Mesodermal cell (in vitro differentiated cells): ENCODE results near the gene CCDC74A.

Source experiments
- H3K27ac ChIP-seq: 2 replicates; pipeline ENCODE4 v1.7.0; 2013; ENCODE audit warnings: mild to moderate bottlenecking, low read depth, low read length, moderate library complexity; ENCODE audit not compliant: severe bottlenecking
- H3K36me3 ChIP-seq: 2 replicates; pipeline ENCODE4 v1.7.1; 2013; ENCODE audit warnings: mild to moderate bottlenecking, low read length, moderate library complexity; ENCODE audit not compliant: control insufficient read depth, insufficient read depth
- H3K4me1 ChIP-seq: one replicate; pipeline ENCODE4 v1.7.1; 2013; ENCODE audit warnings: mild to moderate bottlenecking, low read length; ENCODE audit not compliant: insufficient read depth, control insufficient read depth, poor library complexity, severe bottlenecking
- H3K4me3 ChIP-seq: 2 replicates; pipeline ENCODE4 v1.7.0; 2013; ENCODE audit warnings: low read length, control low read depth, mild to moderate bottlenecking; ENCODE audit not compliant: insufficient read depth, poor library complexity, severe bottlenecking; ENCODE audit errors: extremely low read depth
- H3K9me3 ChIP-seq: 2 replicates; pipeline ENCODE4 v1.7.1; 2013; ENCODE audit warnings: mild to moderate bottlenecking, low read length, moderate library complexity; ENCODE audit not compliant: control insufficient read depth
- WGBS, 2 experiments: methylation state at CpG; one replicate each; pipeline ENCODE4 v1.1.5; 2013; ENCODE audit warnings: missing lambda C conversion rate in 2 of 2; ENCODE audit not compliant: insufficient coverage in 2 of 2; 5-methylcytosine and 5-hydroxymethylcytosine counted together

The CCDC74A gene

GRCh38 chr2:131572175-131572574 is 44.5 kb downstream of the CCDC74A start:
- Histone ChIP-seq H3K4me1 (no peaks in the 10 kb centered on the region), H3K27ac (no peak overlapping the region), H3K36me3 (no peaks in the 10 kb centered on the region), H3K4me3 (no peak overlapping the region), H3K9me3 (no peaks in the 10 kb centered on the region)
- no CpG with 5 or more reads among the region's 1 CpG for WGBS, 2 experiments

- Histone ChIP-seq H3K4me1 (no peaks in the 10 kb centered on the region), H3K9me3 (no peaks in the 10 kb centered on the region), H3K4me3 (no peak overlapping the region), H3K27ac (no peak overlapping the region), H3K36me3 (no peaks in the 10 kb centered on the region)
- no CpG with 5 or more reads among the region's 4 CpGs for WGBS, 2 experiments
Observed at GRCh38 chr2:131577812-131578211, 50.1 kb downstream of the CCDC74A start.

- WGBS, 2 experiments, result 95 to 96% methylated on average over 6 of the region's 7 CpGs
- no peak overlapping the region for H3K4me3 ChIP-seq
- H3K9me3 ChIP-seq, result no peaks in the 10 kb centered on the region
- no peak overlapping the region for H3K27ac ChIP-seq
- no peaks in the 10 kb centered on the region for H3K36me3 ChIP-seq
- no peaks in the 10 kb centered on the region for H3K4me1 ChIP-seq
Observed at GRCh38 chr2:131580187-131580586, 52.5 kb downstream of the CCDC74A start.
